22Rv1 (cell line): ENCODE data around the gene RAB20.

Source experiments
- CTCF ChIP-seq: fragments of 450-650 bp; IDR thresholded peaks from 2 replicates; pipeline ENCODE4 v1.5.1; 2017; ENCODE audit warnings: mild to moderate bottlenecking
- ZFX ChIP-seq: fragments of 450-650 bp; IDR thresholded peaks from 2 replicates; pipeline ENCODE4 v1.6.1; 2017; ENCODE audit warnings: antibody characterized with exemption, borderline replicate concordance

DNA sequence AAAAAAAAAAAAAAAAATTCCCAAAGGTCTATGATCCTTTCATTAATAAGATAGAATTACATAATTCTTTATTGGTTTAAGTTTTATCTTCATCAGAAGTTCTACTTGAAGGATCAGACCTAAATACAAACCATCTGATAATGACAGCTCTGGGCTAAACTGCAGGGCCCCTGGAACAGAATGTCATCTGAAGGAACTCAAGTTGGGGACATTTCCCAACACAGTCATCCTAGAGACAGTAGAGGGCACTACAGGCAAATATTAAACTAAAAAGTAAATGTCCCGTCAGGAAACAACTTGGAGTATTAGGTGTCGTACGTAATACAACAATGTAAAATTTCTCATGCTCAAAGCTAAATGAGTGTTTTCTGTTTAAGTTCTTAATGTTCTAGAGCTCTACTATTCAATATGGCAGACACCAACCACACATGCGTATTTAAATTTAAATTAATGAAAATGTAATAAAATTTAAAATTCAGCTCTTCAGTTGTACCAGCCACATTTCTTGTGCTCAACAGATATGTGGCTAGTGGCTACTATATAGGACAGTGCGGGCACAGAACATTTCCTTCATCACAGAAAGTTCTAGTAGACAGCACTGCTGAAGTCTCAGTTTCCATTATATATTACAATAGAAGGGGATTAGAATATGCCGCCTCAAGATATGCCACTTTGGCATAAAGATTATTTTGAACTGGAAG is 32.1 kb upstream of the RAB20 start:
- TF ChIP-seq CTCF (peak; percentile 78), ZFX (no peak)
